Neural cell (in vitro differentiated cells): ENCODE data around the gene MGST3. TPM values are rescaled to one million over a fixed set of nuclear protein-coding genes. Genes with fewer than 3 reads are reported as not detected.

Experiments
- H2AFZ ChIP-seq: fragments of 200-600, 300-800 bp; sonication (generic), shearing (Covaris generic); 2 replicates; pipeline ENCODE4 v1.6.0; 2014; ENCODE audit warnings: low read depth, mild to moderate bottlenecking, antibody characterized with exemption, low read length, moderate library complexity
- H3F3A ChIP-seq: fragments of 200-600 bp; shearing (Covaris generic); 2 replicates; pipeline ENCODE4 v1.6.1; 2016; ENCODE audit warnings: mild to moderate bottlenecking, moderate library complexity, mixed read lengths, antibody characterized with exemption, low read length; ENCODE audit not compliant: insufficient read depth, poor library complexity, severe bottlenecking
- H3K27ac ChIP-seq: fragments of 200-600, 300-800 bp; sonication (generic), shearing (Covaris generic); 2 replicates; pipeline ENCODE4 v1.5.1; 2014; ENCODE audit warnings: mild to moderate bottlenecking, low read length, moderate library complexity
- H3K27me3 ChIP-seq: fragments of 300-800, 200-600 bp; sonication (generic), shearing (Covaris generic); 2 replicates; pipeline ENCODE4 v1.6.0; 2014; ENCODE audit warnings: mild to moderate bottlenecking, low read depth, low read length, moderate library complexity; ENCODE audit not compliant: insufficient read depth
- H3K36me3 ChIP-seq: fragments of 300-800, 200-600 bp; sonication (generic), shearing (Covaris generic); 2 replicates; pipeline ENCODE4 v1.5.1; 2014; ENCODE audit warnings: mild to moderate bottlenecking, antibody characterized with exemption, low read length, moderate library complexity; ENCODE audit not compliant: insufficient read depth
- H3K4me2 ChIP-seq: fragments of 300-800, 200-600 bp; sonication (generic), shearing (Covaris generic); 2 replicates; pipeline ENCODE4 v1.6.0; 2014; ENCODE audit warnings: mild to moderate bottlenecking, low read length
- H3K4me3 ChIP-seq: fragments of 300-800, 200-600 bp; sonication (generic), shearing (Covaris generic); 2 replicates; pipeline ENCODE4 v1.5.1; 2014; ENCODE audit warnings: mild to moderate bottlenecking, low read length, moderate library complexity
- H3K79me2 ChIP-seq: fragments of 200-600 bp; shearing (Covaris generic); replicated peaks from 2 replicates; pipeline ENCODE4 v1.6.0; 2014; ENCODE audit warnings: mild to moderate bottlenecking, low read length, moderate library complexity; ENCODE audit not compliant: insufficient read depth
- H3K9ac ChIP-seq: fragments of 300-800, 200-600 bp; sonication (generic), shearing (Covaris generic); 2 replicates; pipeline ENCODE4 v1.6.1; 2016; ENCODE audit warnings: mild to moderate bottlenecking, low read length, mixed read lengths
- H3K9me2 ChIP-seq: fragments of 200-600 bp; shearing (Covaris generic); 2 replicates; pipeline ENCODE4 v1.6.1; 2016; ENCODE audit warnings: mild to moderate bottlenecking, low read length, mixed read lengths; ENCODE audit not compliant: insufficient read depth
- H3K9me3 ChIP-seq: fragments of 200-600, 300-800 bp; sonication (generic), shearing (Covaris generic); 2 replicates; pipeline ENCODE4 v1.6.1; 2016; ENCODE audit warnings: mild to moderate bottlenecking, mixed run types, low read length, moderate library complexity, mixed read lengths
- H4K20me1 ChIP-seq: fragments of 200-600 bp; shearing (Covaris generic); 2 replicates; pipeline ENCODE4 v1.6.1; 2016; ENCODE audit warnings: mild to moderate bottlenecking, mixed run types; ENCODE audit not compliant: insufficient read depth
- EP300 ChIP-seq: fragments of 450-650 bp; conservative IDR thresholded peaks from 2 replicates; pipeline ENCODE4 v1.6.1; 2014; ENCODE audit warnings: antibody characterized with exemption, mild to moderate bottlenecking, moderate library complexity; ENCODE audit not compliant: poor library complexity, severe bottlenecking
- EZH2 ChIP-seq: fragments of 200-600, 300-800 bp; shearing (Covaris generic), sonication (generic); IDR thresholded peaks from 2 replicates; pipeline ENCODE4 v1.6.1; 2014; ENCODE audit warnings: antibody characterized with exemption, low read length, borderline replicate concordance, mild to moderate bottlenecking; ENCODE audit not compliant: insufficient read depth, poor library complexity, severe bottlenecking
- MXI1 ChIP-seq: fragments of 450-650 bp; conservative IDR thresholded peaks from 2 replicates; pipeline ENCODE4 v1.6.1; 2014; ENCODE audit warnings: antibody characterized with exemption, mild to moderate bottlenecking; ENCODE audit not compliant: poor library complexity, severe bottlenecking
- POLR2AphosphoS5 ChIP-seq: IDR thresholded peaks from 2 replicates; pipeline ENCODE4 v1.6.1; 2012
- RAD21 ChIP-seq: fragments of 450-650 bp; conservative IDR thresholded peaks from 2 replicates; pipeline ENCODE4 v1.6.1; 2014; ENCODE audit warnings: antibody characterized with exemption, mild to moderate bottlenecking, moderate library complexity
- SMC3 ChIP-seq: fragments of 450-650 bp; conservative IDR thresholded peaks from 2 replicates; pipeline ENCODE4 v1.6.1; 2014; ENCODE audit warnings: antibody characterized with exemption, mild to moderate bottlenecking, moderate library complexity; ENCODE audit not compliant: poor library complexity
- TAF1 ChIP-seq: IDR thresholded peaks from 2 replicates; pipeline ENCODE4 v1.6.1; 2012; ENCODE audit warnings: low read depth
- polyA plus RNA-seq: library from polyadenylated mRNA; depleted of rRNA; stranded (reverse); fragments of >200 nt; gene quantifications from 2 replicates; pipeline ENCODE4 v1.2.3, GENCODE V29; 2014
- TF ChIP-seq, protein P1 (sequence below): fragments of 450-650 bp; IDR thresholded peaks from 2 replicates; pipeline ENCODE4 v1.5.1; 2014; ENCODE audit warnings: antibody characterized with exemption, mild to moderate bottlenecking, moderate library complexity; ENCODE audit not compliant: poor library complexity, severe bottlenecking
- TF ChIP-seq, protein P2 (sequence below): IDR thresholded peaks from 2 replicates; pipeline ENCODE4 v1.6.1; 2012; ENCODE audit warnings: borderline replicate concordance

MGST3 gene
- polyA plus RNA-seq, 1 donor from 2014 or later = 219 TPM

DNA sequence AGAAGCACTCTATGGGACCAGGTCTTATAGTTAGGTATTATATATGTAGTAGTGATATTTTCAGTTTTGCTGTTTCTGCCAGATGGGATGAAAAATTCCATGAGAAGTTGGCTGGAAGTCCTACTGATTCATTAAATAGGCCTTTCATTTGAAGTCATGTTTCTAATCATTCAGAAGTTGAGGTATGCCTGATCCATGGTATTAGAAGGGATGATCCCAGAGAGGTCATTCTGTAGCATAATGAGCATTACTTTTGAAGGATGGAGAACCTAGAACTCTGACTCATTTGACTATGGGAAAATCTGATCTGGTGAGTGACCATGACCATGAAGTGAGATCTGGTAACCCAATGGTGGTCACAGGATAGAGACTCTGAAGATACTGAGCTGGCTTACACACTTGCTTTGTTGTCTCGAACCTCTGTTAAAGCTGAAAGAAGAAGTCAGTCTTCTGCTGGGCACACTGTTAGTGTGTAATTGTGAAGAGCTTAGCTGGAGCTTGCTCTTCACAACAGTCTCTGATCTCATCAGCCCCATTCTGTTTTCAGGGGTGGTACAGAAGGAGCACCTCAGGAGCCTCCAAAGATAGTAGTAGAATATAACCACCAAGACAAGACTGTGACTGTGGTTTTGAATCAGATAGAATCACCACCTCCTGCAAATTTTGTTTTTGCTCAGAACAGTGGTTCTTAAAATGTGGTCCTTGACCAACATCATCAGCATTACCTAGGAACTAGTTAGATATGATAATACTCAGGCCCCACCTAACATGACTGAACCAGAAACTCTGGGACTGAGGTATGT, 9.0 kb downstream of the MGST3 start:
- Histone ChIP-seq H3K27me3 (no peaks in the 10 kb centered on the region), H3K79me2 (peaks cover 1% of the 10 kb centered on the region), H3F3A (no peaks in the 10 kb centered on the region), H3K4me3 (no peak overlapping the region), H3K36me3 (no peaks in the 10 kb centered on the region), H4K20me1 (no peaks in the 10 kb centered on the region), H3K4me2 (no peak overlapping the region), H3K9me3 (no peaks in the 10 kb centered on the region), H2AFZ (no peak overlapping the region), H3K9ac (no peak overlapping the region), H3K27ac (no peak overlapping the region), H3K9me2 (no peaks in the 10 kb centered on the region)
- TF ChIP-seq EP300 = no peak
- no peak for TF ChIP-seq POLR2AphosphoS5
- no peak for TF ChIP-seq SMC3
- no peak for TF ChIP-seq RAD21
- no peak for TF ChIP-seq EZH2
- TF ChIP-seq, protein P1, sequence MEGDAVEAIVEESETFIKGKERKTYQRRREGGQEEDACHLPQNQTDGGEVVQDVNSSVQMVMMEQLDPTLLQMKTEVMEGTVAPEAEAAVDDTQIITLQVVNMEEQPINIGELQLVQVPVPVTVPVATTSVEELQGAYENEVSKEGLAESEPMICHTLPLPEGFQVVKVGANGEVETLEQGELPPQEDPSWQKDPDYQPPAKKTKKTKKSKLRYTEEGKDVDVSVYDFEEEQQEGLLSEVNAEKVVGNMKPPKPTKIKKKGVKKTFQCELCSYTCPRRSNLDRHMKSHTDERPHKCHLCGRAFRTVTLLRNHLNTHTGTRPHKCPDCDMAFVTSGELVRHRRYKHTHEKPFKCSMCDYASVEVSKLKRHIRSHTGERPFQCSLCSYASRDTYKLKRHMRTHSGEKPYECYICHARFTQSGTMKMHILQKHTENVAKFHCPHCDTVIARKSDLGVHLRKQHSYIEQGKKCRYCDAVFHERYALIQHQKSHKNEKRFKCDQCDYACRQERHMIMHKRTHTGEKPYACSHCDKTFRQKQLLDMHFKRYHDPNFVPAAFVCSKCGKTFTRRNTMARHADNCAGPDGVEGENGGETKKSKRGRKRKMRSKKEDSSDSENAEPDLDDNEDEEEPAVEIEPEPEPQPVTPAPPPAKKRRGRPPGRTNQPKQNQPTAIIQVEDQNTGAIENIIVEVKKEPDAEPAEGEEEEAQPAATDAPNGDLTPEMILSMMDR = no peak
- no peak for TF ChIP-seq MXI1
- TF ChIP-seq TAF1 = no peak
- TF ChIP-seq, protein P2, sequence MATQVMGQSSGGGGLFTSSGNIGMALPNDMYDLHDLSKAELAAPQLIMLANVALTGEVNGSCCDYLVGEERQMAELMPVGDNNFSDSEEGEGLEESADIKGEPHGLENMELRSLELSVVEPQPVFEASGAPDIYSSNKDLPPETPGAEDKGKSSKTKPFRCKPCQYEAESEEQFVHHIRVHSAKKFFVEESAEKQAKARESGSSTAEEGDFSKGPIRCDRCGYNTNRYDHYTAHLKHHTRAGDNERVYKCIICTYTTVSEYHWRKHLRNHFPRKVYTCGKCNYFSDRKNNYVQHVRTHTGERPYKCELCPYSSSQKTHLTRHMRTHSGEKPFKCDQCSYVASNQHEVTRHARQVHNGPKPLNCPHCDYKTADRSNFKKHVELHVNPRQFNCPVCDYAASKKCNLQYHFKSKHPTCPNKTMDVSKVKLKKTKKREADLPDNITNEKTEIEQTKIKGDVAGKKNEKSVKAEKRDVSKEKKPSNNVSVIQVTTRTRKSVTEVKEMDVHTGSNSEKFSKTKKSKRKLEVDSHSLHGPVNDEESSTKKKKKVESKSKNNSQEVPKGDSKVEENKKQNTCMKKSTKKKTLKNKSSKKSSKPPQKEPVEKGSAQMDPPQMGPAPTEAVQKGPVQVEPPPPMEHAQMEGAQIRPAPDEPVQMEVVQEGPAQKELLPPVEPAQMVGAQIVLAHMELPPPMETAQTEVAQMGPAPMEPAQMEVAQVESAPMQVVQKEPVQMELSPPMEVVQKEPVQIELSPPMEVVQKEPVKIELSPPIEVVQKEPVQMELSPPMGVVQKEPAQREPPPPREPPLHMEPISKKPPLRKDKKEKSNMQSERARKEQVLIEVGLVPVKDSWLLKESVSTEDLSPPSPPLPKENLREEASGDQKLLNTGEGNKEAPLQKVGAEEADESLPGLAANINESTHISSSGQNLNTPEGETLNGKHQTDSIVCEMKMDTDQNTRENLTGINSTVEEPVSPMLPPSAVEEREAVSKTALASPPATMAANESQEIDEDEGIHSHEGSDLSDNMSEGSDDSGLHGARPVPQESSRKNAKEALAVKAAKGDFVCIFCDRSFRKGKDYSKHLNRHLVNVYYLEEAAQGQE = no peak

DNA sequence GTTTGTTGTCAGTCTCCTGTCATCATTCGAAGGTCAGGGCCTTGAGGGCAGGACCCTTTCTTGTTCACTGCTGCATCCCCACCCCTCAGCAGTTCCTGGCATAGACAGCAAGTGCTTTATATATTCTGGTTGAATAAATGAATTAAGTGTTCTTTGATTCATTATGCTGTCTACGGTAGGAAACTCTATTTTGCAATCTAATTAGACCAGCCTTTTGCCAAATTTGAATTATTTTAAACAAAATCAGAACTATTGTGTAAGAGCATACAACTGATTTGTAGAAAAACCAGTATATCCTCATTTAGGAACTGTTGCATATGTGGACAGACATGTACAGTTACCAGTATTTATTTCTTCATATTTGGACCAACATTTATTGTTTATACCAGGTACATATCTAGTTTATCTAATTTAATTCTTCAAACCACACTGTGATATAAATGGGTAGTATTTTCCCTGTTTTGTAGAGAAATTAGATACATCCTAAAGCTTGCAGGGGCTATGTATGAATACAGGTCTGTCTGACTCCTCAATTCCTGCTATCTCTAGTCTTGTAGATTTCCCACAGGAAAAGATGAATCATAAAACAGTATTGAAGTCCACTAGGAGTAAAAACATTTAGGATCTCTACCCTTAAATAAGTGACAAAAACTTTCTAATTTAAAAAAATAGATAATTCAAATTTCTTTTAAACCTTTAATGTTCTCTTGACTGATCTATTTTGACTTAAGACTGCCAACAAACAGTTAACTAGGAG, 10.4 kb downstream of the MGST3 start:
- H3K4me3 ChIP-seq = no peak overlapping the region
- H3K36me3 ChIP-seq = no peaks in the 10 kb centered on the region
- TF ChIP-seq EP300 (no peak), TAF1 (no peak), EZH2 (no peak), POLR2AphosphoS5 (no peak), SMC3 (no peak), RAD21 (no peak), MXI1 (no peak)
- TF ChIP-seq, protein P2 = no peak
- TF ChIP-seq, protein P1 = no peak
- no peaks in the 10 kb centered on the region for H3K9me3 ChIP-seq
- H3K4me2 ChIP-seq = no peak overlapping the region
- H3K79me2 ChIP-seq = no peaks in the 10 kb centered on the region
- H3K27me3 ChIP-seq = no peaks in the 10 kb centered on the region
- H3F3A ChIP-seq = no peaks in the 10 kb centered on the region
- no peak overlapping the region for H3K9ac ChIP-seq
- H4K20me1 ChIP-seq = no peaks in the 10 kb centered on the region
- H3K27ac ChIP-seq = no peak overlapping the region
- H2AFZ ChIP-seq = no peak overlapping the region
- H3K9me2 ChIP-seq = no peaks in the 10 kb centered on the region
